ENCODE results near the gene LYL1.
A peak's percentile ranks its signal among the peaks of the same experiment; 100 is the strongest.

LYL1 gene

GRCh38 chr19:13055213-13056051, 47.2 kb downstream of the LYL1 start:
- no peaks in the 10 kb centered on the region for H3K27me3 ChIP-seq
- peak overlapping the region; percentile 24 to 35 for H3K4me3 ChIP-seq
- peak in 1 of 2 experiments; percentile 6 for TF ChIP-seq CTCF (IDR thresholded peaks at IDR 0.05)
- H3K9me3 ChIP-seq: no peaks in the 10 kb centered on the region
- intact Hi-C loops (cut with DNase I; ENCODE audit: low total_unique reads): loop anchor here (5.0 kb wide), 1 partner anchor 33 kb away; no protein-coding TSS in a partner anchor
- H3K27ac ChIP-seq: peak overlapping the region; percentile 92 to 99
- peaks cover 0 to 100% (median 99%) of the 10 kb centered on the region in 4 donors for H3K4me1 ChIP-seq
- peak; percentile 86 to 95 for DNase-seq
- H3K36me3 ChIP-seq: no peaks in the 10 kb centered on the region

- peak overlapping the region; percentile 92 to 99 for H3K27ac ChIP-seq
- no peak for DNase-seq
- TF ChIP-seq CTCF (IDR thresholded peaks at IDR 0.05): no peak
- H3K36me3 ChIP-seq: no peaks in the 10 kb centered on the region
- peaks cover 0 to 100% (median 99%) of the 10 kb centered on the region in 4 donors for H3K4me1 ChIP-seq
- H3K27me3 ChIP-seq: no peaks in the 10 kb centered on the region
- intact Hi-C loops (cut with DNase I; ENCODE audit: low total_unique reads): loop anchor here (5.0 kb wide), 1 partner anchor 32 kb away; no protein-coding TSS in a partner anchor
- H3K9me3 ChIP-seq: no peaks in the 10 kb centered on the region
- peak overlapping the region; percentile 24 to 35 for H3K4me3 ChIP-seq
Measured at GRCh38 chr19:13054626-13055212, 47.9 kb downstream of the LYL1 start.

- intact Hi-C loops (cut with DNase I; ENCODE audit: low total_unique reads): no loop called here
- TF ChIP-seq CTCF (IDR thresholded peaks at IDR 0.05): no peak
Measured at GRCh38 chr19:13053761-13054625, 48.7 kb downstream of the LYL1 start.

GRCh38 chr19:13053238-13053637, 49.4 kb downstream of the LYL1 start:
- H3K36me3 ChIP-seq: no peaks in the 10 kb centered on the region
- no peak for DNase-seq
- no peak overlapping the region for H3K4me3 ChIP-seq
- intact Hi-C loops (cut with DNase I; ENCODE audit: low total_unique reads): no loop called here
- TF ChIP-seq CTCF (IDR thresholded peaks at IDR 0.05): no peak
- no peaks in the 10 kb centered on the region for H3K9me3 ChIP-seq
- peak overlapping the region; percentile 92 to 99 for H3K27ac ChIP-seq
- no peaks in the 10 kb centered on the region for H3K27me3 ChIP-seq
- H3K4me1 ChIP-seq: peaks cover 0 to 99% (median 89%) of the 10 kb centered on the region in 4 donors

More at GRCh38 chr19:13053761-13054625, 48.7 kb downstream of the LYL1 start:
- H3K27me3 ChIP-seq: no peaks in the 10 kb centered on the region
- H3K4me1 ChIP-seq: peaks cover 0 to 99% (median 97%) of the 10 kb centered on the region in 4 donors
- no peaks in the 10 kb centered on the region for H3K9me3 ChIP-seq
- H3K27ac ChIP-seq: peak overlapping the region; percentile 92 to 99
- DNase-seq: peak; percentile 78 to 89
- peak overlapping the region in 1 of 2 donors; percentile 2 for H3K4me3 ChIP-seq
- no peaks in the 10 kb centered on the region for H3K36me3 ChIP-seq

- Histone ChIP-seq H3K4me1 (peaks cover 0 to 99% (median 87%) of the 10 kb centered on the region in 4 donors), H3K27me3 (no peaks in the 10 kb centered on the region), H3K9me3 (no peaks in the 10 kb centered on the region), H3K4me3 (no peak overlapping the region), H3K36me3 (no peaks in the 10 kb centered on the region), H3K27ac (peak overlapping the region; percentile 92 to 99)
- no peak for TF ChIP-seq CTCF (IDR thresholded peaks at IDR 0.05)
- intact Hi-C loops (cut with DNase I; ENCODE audit: low total_unique reads): no loop called here
- DNase-seq: no peak
Measured at GRCh38 chr19:13052447-13053175, 50.0 kb downstream of the LYL1 start.

Data from tibial artery (tissue), 4 donors.